ENCODE measurements around the gene DSG1. TPM values are rescaled to one million over a fixed set of nuclear protein-coding genes. Genes with fewer than 3 reads are reported as not detected.
"Not testable (repeated sequence)": the region's sequence is repeated elsewhere in the genome, so short reads cannot be mapped to it uniquely, and the experiment has no call there.

Gene DSG1
- total RNA-seq, 1 donor from 2014 or later, result not detected

GRCh38 chr18:31274931-31275330 is 43.0 kb upstream of the DSG1 start:
- intact Hi-C loops (cut with DNase I), result no loop called here
- no peak overlapping the region for H3K27ac ChIP-seq
- TF ChIP-seq, protein P1, sequence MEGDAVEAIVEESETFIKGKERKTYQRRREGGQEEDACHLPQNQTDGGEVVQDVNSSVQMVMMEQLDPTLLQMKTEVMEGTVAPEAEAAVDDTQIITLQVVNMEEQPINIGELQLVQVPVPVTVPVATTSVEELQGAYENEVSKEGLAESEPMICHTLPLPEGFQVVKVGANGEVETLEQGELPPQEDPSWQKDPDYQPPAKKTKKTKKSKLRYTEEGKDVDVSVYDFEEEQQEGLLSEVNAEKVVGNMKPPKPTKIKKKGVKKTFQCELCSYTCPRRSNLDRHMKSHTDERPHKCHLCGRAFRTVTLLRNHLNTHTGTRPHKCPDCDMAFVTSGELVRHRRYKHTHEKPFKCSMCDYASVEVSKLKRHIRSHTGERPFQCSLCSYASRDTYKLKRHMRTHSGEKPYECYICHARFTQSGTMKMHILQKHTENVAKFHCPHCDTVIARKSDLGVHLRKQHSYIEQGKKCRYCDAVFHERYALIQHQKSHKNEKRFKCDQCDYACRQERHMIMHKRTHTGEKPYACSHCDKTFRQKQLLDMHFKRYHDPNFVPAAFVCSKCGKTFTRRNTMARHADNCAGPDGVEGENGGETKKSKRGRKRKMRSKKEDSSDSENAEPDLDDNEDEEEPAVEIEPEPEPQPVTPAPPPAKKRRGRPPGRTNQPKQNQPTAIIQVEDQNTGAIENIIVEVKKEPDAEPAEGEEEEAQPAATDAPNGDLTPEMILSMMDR (IDR thresholded peaks at IDR 0.05), result no peak
- no peaks in the 10 kb centered on the region for H3K27me3 ChIP-seq (ENCODE audit: low read depth)
- DNase-seq (peak; percentile 59), ATAC-seq (peak; percentile 66 to 82)
- H3K9me3 ChIP-seq, result no peaks in the 10 kb centered on the region
- H3K36me3 ChIP-seq, result no peaks in the 10 kb centered on the region
- no peak overlapping the region for H3K4me3 ChIP-seq
- peaks cover 12% of the 10 kb centered on the region for H3K4me1 ChIP-seq

DNA sequence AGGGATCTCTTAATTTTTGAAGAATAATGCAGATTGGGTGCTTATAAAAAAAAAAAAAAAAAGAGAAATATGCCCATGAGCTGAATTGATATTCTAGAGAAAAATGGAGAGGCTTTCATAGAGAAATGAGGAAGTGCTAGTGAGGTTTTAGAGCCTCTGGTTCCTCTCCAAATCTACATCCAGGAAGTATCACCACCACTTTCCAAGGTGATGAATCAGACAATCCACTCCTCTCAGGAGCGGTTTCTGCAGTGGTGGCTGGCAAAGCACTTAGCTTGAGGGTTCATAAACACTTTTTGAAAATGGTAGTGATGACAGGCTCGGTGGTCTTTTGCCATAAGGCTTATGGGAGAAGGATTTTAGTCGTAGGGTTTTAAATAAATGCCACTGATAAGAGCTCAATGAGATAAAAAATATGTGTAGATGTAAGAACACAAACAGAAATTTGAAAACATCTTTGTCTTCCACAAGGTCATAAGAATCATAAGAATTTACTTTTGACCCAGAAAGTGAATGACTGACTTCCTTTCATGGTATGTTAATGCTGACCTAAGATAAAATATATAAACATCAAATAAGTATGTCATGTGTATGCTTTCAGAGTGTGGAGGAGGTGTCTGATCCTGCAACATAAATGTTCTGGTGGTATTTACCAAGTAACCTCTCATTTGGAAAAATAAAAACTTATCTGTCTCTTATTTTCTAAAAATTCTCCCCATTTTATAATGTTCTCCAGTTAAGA is 42.1 kb upstream of the DSG1 start:
- peaks cover 12% of the 10 kb centered on the region for H3K4me1 ChIP-seq
- TF ChIP-seq, protein P1 (IDR thresholded peaks at IDR 0.05), result no peak
- no peaks in the 10 kb centered on the region for H3K9me3 ChIP-seq
- H3K4me3 ChIP-seq, result no peak overlapping the region
- no peaks in the 10 kb centered on the region for H3K36me3 ChIP-seq
- H3K27me3 ChIP-seq (ENCODE audit: low read depth), result no peaks in the 10 kb centered on the region
- DNase-seq (no peak), ATAC-seq (peak; percentile 49 to 79)
- intact Hi-C loops (cut with DNase I), result no loop called here
- H3K27ac ChIP-seq, result no peak overlapping the region

GRCh38 chr18:31278609-31279071 is 39.3 kb upstream of the DSG1 start:
- Histone ChIP-seq H3K9me3 (no peaks in the 10 kb centered on the region), H3K27ac (no peak overlapping the region), H3K36me3 (no peaks in the 10 kb centered on the region), H3K4me3 (no peak overlapping the region), H3K27me3 (ENCODE audit: low read depth) (no peaks in the 10 kb centered on the region), H3K4me1 (peaks cover 12% of the 10 kb centered on the region)
- intact Hi-C loops (cut with DNase I), result no loop called here
- ATAC-seq (no peak), DNase-seq (no peak)
- TF ChIP-seq, protein P1 (IDR thresholded peaks at IDR 0.05), result no peak

DNA sequence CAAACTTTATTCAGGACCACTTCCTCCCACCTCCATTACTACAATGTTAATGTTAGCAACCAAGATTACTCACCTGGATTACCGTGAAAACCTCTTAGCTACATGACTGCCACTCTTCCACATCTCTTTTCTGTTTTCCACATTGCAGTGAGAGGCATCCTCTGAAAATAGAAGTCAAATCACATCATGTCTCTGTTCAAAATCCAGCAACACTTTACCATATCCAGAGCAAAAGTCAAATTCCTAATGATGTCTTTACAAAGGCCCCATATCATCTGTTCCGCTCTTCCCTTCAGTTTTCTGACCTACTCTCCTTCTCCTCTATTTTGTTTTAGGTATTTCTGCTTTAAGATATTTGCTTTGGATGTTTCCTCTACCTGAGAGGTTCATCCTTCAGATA is 37.5 kb upstream of the DSG1 start:
- ATAC-seq (no peak), DNase-seq (no peak)
- H3K27ac ChIP-seq, result no peak overlapping the region
- intact Hi-C loops (cut with DNase I), result no loop called here
- TF ChIP-seq, protein P1 (IDR thresholded peaks at IDR 0.05), result no peak
- H3K9me3 ChIP-seq, result no peaks in the 10 kb centered on the region
- H3K36me3 ChIP-seq, result no peaks in the 10 kb centered on the region
- H3K4me1 ChIP-seq, result peaks cover 4% of the 10 kb centered on the region
- no peaks in the 10 kb centered on the region for H3K27me3 ChIP-seq (ENCODE audit: low read depth)
- H3K4me3 ChIP-seq, result no peak overlapping the region

DNA sequence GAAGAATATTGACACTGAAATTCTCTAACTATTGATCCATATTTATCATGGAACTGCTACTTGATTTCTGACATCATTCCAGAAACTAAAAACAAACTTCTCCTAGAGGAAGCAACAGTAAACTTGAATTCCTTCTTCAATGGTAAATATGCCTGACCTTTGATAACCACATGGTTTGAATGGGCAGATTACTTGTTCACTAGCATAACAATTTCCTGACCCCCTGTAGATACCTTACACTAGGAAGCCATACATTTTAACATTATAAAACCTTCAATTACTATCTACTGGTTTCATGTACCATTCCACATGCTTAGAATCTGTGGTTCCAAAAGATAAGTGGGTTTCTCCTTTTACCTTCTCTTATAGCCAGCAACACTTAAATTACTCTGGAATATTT is 36.5 kb upstream of the DSG1 start:
- no peak for DNase-seq
- Histone ChIP-seq H3K4me1 (no peaks in the 10 kb centered on the region), H3K4me3 (no peak overlapping the region), H3K36me3 (no peaks in the 10 kb centered on the region), H3K27ac (no peak overlapping the region), H3K27me3 (ENCODE audit: low read depth) (no peaks in the 10 kb centered on the region), H3K9me3 (no peaks in the 10 kb centered on the region)
- intact Hi-C loops (cut with DNase I), result no loop called here
- TF ChIP-seq, protein P1 (IDR thresholded peaks at IDR 0.05), result no peak
- no peak for ATAC-seq

DNA sequence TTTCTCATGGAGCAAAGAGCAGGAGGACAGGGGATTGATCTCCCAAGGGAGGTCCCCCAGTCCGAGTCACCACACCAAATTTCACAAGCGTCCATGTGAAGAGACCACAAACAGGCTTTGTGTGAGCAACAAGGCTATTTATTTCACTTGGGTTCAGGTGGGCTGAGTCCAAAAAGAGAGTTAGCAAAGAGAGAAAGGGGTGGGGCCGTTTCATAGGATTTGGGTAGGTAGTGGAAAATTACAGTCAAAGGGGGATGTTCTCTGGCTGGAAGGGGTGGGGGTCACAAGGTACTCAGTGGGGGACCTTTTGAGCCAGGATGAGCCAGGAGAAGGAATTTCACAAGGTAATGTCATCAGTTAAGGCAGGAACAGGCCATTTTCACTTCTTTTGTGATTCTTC is 28.5 kb upstream of the DSG1 start:
- H3K4me3 ChIP-seq; H3K27me3 ChIP-seq (ENCODE audit: low read depth); DNase-seq; ATAC-seq; intact Hi-C loops (cut with DNase I); H3K27ac ChIP-seq; H3K36me3 ChIP-seq; H3K9me3 ChIP-seq; H3K4me1 ChIP-seq: not testable (repeated sequence)

All from lower lobe of right lung (tissue), 2 donors.